ENCODE data around the gene LARP4B. TPM values are rescaled to one million over a fixed set of nuclear protein-coding genes. Genes with fewer than 3 reads are reported as not detected.

LARP4B gene
- total RNA-seq, result 29.3 and 43.9 TPM in 2 replicates

GRCh38 chr10:931326-932318, at the start of gene LARP4B:
LARP4B (minus strand) TSS chr10:931705; CDS start chr10:885721, 45,984 bp downstream.

Other genes with a start within 250 kb of the LARP4B start
- gene DIP2C, start 242.0 kb downstream of the LARP4B start, total RNA-seq, result 2.9 and 10.7 TPM in 2 replicates
- gene GTPBP4, start 56.7 kb upstream of the LARP4B start, total RNA-seq, result 19.4 and 39.8 TPM in 2 replicates
- not detected in 2 replicates for gene IDI2, start 94.2 kb upstream of the LARP4B start, total RNA-seq
- 38.1 and 48.9 TPM in 2 replicates for gene IDI1, start 117.4 kb upstream of the LARP4B start, total RNA-seq
- 12.3 and 22.4 TPM in 2 replicates for gene WDR37, start 124.7 kb upstream of the LARP4B start, total RNA-seq